MM.1S (cell line): ENCODE measurements around the gene ZBTB1.

Experiments
- DNase-seq: peaks from one replicate; pipeline ENCODE4 v3.0.0-alpha.2; 2015
- H2AFZ ChIP-seq: fragments of 300-600 bp; sonication (generic); 2 replicates; pipeline ENCODE4 v1.6.0; 2016; ENCODE audit warnings: antibody characterized with exemption, low read length
- H3F3A ChIP-seq: fragments of 300-600 bp; sonication (generic); 2 replicates; pipeline ENCODE4 v1.6.1; 2016; ENCODE audit warnings: mild to moderate bottlenecking, antibody characterized with exemption, low read length, moderate library complexity, mixed read lengths; ENCODE audit not compliant: insufficient read depth
- H3K27ac ChIP-seq: fragments of 300-600 bp; sonication (generic); 2 replicates; pipeline ENCODE4 v1.5.1; 2016; ENCODE audit warnings: mild to moderate bottlenecking, low read length
- H3K27me3 ChIP-seq: fragments of 300-600 bp; sonication (generic); replicated peaks from 2 replicates; pipeline ENCODE4 v1.6.0; 2016; ENCODE audit warnings: low read length; ENCODE audit not compliant: insufficient read depth
- H3K36me3 ChIP-seq: fragments of 300-600 bp; sonication (generic); replicated peaks from 2 replicates; pipeline ENCODE4 v1.6.1; 2016; ENCODE audit warnings: mild to moderate bottlenecking, low read length, mixed read lengths; ENCODE audit not compliant: insufficient read depth
- H3K4me1 ChIP-seq: fragments of 300-600 bp; sonication (generic); 2 replicates; pipeline ENCODE4 v1.6.1; 2016; ENCODE audit warnings: low read length, mixed read lengths
- H3K4me2 ChIP-seq: fragments of 300-600 bp; sonication (generic); 2 replicates; pipeline ENCODE4 v1.6.0; 2016; ENCODE audit warnings: low read depth, low read length
- H3K4me3 ChIP-seq: fragments of 300-600 bp; sonication (generic); 2 replicates; pipeline ENCODE4 v1.5.1; 2016; ENCODE audit warnings: low read length, mixed read lengths
- H3K79me2 ChIP-seq: fragments of 300-600 bp; sonication (generic); 2 replicates; pipeline ENCODE4 v1.6.1; 2016; ENCODE audit warnings: mixed run types, low read length, mixed read lengths
- H3K9ac ChIP-seq: fragments of 300-600 bp; sonication (generic); 2 replicates; pipeline ENCODE4 v1.6.1; 2016; ENCODE audit warnings: low read length, mixed read lengths
- H3K9me2 ChIP-seq: fragments of 300-600 bp; sonication (generic); replicated peaks from 2 replicates; pipeline ENCODE4 v1.6.1; 2016; ENCODE audit warnings: mild to moderate bottlenecking, low read length, mixed read lengths; ENCODE audit not compliant: insufficient read depth
- H3K9me3 ChIP-seq: fragments of 300-600 bp; sonication (generic); replicated peaks from 2 replicates; pipeline ENCODE4 v1.6.1; 2016; ENCODE audit warnings: mild to moderate bottlenecking, low read length, mixed read lengths; ENCODE audit not compliant: insufficient read depth
- H4K20me1 ChIP-seq: fragments of 300-600 bp; sonication (generic); 2 replicates; pipeline ENCODE4 v1.6.1; 2016; ENCODE audit warnings: mild to moderate bottlenecking, low read length, moderate library complexity, mixed read lengths; ENCODE audit not compliant: insufficient read depth
- CTCF ChIP-seq: fragments of 300-600 bp; sonication (generic); IDR thresholded peaks from 2 replicates; pipeline ENCODE4 v1.5.1; 2016; ENCODE audit warnings: antibody characterized with exemption, low read length, mixed read lengths
- EZH2 ChIP-seq: fragments of 300-600 bp; sonication (generic); optimal IDR thresholded peaks from 2 replicates; pipeline ENCODE3; 2017; ENCODE audit warnings: low read depth, mild to moderate bottlenecking, antibody characterized with exemption, low read length, mixed read lengths
- EZH2phosphoT487 ChIP-seq: fragments of 300-600 bp; sonication (generic); IDR thresholded peaks from 2 replicates; pipeline ENCODE4 v1.6.1; 2018; ENCODE audit warnings: antibody characterized with exemption, low read length

Gene ZBTB1

DNA sequence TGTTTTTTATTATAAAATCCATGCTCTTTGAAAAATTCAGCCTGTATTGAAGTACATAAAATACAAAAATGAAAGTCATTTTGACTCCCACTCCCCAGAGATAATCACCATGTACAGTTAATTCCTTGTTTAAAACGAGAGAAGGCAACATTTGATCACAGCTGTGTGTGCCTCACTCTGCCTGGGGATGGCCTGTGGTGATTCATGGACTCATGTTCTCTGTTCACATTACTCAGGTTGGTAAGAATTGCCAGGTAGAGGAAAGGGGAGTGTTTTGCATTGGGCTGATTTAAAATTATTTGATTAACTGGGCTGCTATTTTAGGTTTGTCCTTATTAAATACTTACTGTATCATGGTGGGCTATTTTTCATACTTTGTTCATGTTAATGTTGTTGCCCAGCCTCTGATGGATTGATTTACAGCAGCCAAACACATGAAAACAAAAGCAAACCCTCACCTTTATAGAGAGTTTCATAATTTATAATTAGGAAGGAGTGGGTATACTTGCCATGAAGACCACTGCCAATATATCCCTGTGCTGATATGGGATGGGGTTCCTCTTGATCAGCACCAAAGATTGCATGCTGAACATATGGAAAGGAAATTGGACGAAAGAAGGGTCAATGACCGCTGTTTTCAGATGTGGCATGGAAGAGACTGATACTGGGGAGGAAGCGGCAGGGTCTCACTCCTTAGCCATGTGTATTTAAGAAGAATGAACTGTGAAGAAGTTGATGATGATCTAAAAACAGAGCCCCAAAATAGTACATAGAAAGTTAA is 3.0 kb downstream of the ZBTB1 start:
- Histone ChIP-seq H3K9me3 (no peaks in the 10 kb centered on the region), H3K4me3 (peak overlapping the region; percentile 63), H3K9ac (peak overlapping the region; percentile 59; the same call in 1 of the 2 replicates), H3K9me2 (no peaks in the 10 kb centered on the region), H2AFZ (no peak overlapping the region), H3K79me2 (peaks cover 81% of the 10 kb centered on the region), H3K36me3 (no peaks in the 10 kb centered on the region), H3K4me2 (peak overlapping the region; percentile 91), H3K4me1 (peaks cover 22% of the 10 kb centered on the region), H3K27me3 (no peaks in the 10 kb centered on the region), H3K27ac (peak overlapping the region; percentile 100; the same call in 1 of the 2 replicates), H3F3A (peaks cover 27% of the 10 kb centered on the region), H4K20me1 (peaks cover 7% of the 10 kb centered on the region; the same call in 1 of the 2 replicates)
- DNase-seq, result no peak
- TF ChIP-seq EZH2 (no peak), EZH2phosphoT487 (no peak), CTCF (no peak)

DNA sequence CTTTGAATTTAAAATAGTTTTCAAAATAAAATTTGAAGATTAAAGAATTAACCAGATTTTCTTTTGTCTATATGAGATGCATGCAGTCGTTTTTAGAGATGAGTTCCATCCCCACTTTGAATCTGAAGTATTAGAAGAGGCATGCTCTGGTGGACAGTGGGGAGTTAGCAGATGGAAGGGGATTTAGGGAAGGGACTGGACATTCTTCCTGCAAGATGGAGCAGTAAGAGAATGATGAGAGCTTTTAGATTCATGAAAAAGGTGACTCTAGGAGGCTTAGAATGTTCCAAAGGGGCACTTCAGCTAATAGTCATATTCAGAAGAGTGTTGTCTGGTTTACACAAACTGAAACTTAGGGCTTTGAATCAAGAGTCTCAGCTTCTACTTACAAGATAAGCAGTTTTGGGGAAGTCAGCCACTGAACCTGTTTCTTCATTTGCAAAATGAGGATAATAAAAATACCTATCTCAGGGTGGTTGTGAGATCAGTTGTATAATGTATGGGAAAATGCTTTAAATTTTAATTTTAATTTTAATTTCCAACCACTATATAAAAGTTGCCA is 3.7 kb downstream of the ZBTB1 start:
- no peak overlapping the region for H2AFZ ChIP-seq
- no peaks in the 10 kb centered on the region for H3K36me3 ChIP-seq
- H3K9me3 ChIP-seq, result no peaks in the 10 kb centered on the region
- peak overlapping the region; percentile 91 for H3K4me2 ChIP-seq
- H3K4me3 ChIP-seq, result peak overlapping the region; percentile 63
- peaks cover 20% of the 10 kb centered on the region for H3F3A ChIP-seq
- DNase-seq, result peak; percentile 46
- H3K27me3 ChIP-seq, result no peaks in the 10 kb centered on the region
- peak overlapping the region; percentile 100; the same call in 1 of the 2 replicates for H3K27ac ChIP-seq
- H4K20me1 ChIP-seq, result peaks cover 10% of the 10 kb centered on the region; the same call in 1 of the 2 replicates
- TF ChIP-seq EZH2phosphoT487 (no peak), CTCF (no peak), EZH2 (no peak)
- H3K9ac ChIP-seq, result peak overlapping the region; percentile 15; the same call in 1 of the 2 replicates
- peaks cover 81% of the 10 kb centered on the region for H3K79me2 ChIP-seq
- no peaks in the 10 kb centered on the region for H3K9me2 ChIP-seq
- H3K4me1 ChIP-seq, result peaks cover 22% of the 10 kb centered on the region

DNA sequence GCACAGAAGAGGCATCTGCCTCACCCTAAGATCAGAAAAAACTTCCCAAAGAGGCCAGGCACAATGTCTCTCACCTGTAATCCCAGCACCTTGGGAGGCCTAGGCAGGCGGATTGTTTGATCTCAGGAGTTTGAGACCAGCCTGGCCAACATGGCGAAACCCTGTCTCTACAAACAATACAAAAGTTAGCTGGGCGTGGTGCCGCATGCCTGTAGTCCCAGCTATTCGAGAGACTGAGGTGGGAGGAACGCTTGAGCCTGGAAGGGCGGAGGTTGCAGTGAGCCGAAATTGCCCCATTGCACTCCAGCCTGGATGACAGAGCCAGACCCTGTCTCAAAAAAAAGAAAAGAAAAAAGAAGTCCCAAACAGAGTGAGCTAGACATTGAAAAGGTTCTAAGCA is 4.5 kb downstream of the ZBTB1 start:
- Histone ChIP-seq H3K9me3 (no peaks in the 10 kb centered on the region), H3K4me2 (no peak overlapping the region), H3K27ac (no peak overlapping the region), H2AFZ (no peak overlapping the region), H3K4me3 (no peak overlapping the region), H3K27me3 (no peaks in the 10 kb centered on the region), H3F3A (peaks cover 20% of the 10 kb centered on the region), H3K36me3 (no peaks in the 10 kb centered on the region), H3K79me2 (peaks cover 88% of the 10 kb centered on the region), H3K9me2 (no peaks in the 10 kb centered on the region), H3K4me1 (peaks cover 22% of the 10 kb centered on the region), H3K9ac (no peak overlapping the region), H4K20me1 (peaks cover 11% of the 10 kb centered on the region; the same call in 1 of the 2 replicates)
- no peak for DNase-seq
- TF ChIP-seq EZH2phosphoT487 (no peak), CTCF (no peak), EZH2 (no peak)
